Spleen (tissue), 7 donors: ENCODE data around the gene SV2B.

Experiments
- POLR2A ChIP-seq, 3 donors: fragments of 450-650 bp; IDR thresholded peaks; one replicate each; pipeline ENCODE4 v1.5.1; 2017; ENCODE audit warnings: antibody characterized with exemption in 3 of 3, mild to moderate bottlenecking in 1 of 3
- TF ChIP-seq, protein P1 (sequence below), 11 experiments: fragments of 200-600 bp in 7 of 11; fragments of 450-650 bp in 4 of 11; sonication (generic) in 4 of 11; IDR thresholded peaks in 8 of 11; conservative IDR thresholded peaks in 3 of 11; 1 replicate in 7 of 11; 2 replicates in 4 of 11; pipeline versions ENCODE4 v1.4.0 to v1.8.0; 2016 to 2021; ENCODE audit warnings: antibody characterized with exemption in 11 of 11, inconsistent platforms in 4 of 11, mild to moderate bottlenecking in 1 of 11
- donor health status: DM: no; HTN: no; CAD: no; lungs with moderate emphysema.
- donor health status: DM: no; HTN: no; CAD: no.
- donor health status: DM: no; HTN: no; CAD: no.

DNA sequence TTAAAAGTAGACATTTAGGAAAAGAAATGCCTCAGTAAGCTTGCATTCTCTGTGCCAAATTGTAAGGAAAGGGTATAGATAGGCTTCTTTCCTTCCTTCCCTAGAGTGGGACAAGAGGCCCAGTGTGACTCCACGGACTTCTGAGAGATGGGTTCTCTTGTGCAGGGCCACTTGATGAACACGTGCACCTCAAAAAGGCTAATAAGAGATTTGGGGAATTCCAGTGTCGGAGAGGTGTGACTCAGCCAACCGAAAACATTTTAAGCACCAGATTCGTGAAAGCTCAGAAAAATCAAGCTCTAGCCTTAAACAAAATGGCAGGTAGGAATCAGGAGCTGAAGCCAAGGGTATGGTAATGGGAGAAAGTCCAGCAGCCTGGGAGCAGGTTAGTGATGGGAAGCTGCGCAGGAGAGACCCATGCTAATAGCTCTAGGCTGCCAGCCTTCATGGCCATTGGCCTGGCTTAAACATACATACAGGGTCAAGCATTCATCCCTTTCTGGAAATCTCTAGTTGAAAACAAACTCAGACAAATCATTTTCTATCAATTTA is 56.2 kb downstream of the SV2B start:
- TF ChIP-seq POLR2A (IDR thresholded peaks at IDR 0.05), result no peak
- TF ChIP-seq, protein P1, sequence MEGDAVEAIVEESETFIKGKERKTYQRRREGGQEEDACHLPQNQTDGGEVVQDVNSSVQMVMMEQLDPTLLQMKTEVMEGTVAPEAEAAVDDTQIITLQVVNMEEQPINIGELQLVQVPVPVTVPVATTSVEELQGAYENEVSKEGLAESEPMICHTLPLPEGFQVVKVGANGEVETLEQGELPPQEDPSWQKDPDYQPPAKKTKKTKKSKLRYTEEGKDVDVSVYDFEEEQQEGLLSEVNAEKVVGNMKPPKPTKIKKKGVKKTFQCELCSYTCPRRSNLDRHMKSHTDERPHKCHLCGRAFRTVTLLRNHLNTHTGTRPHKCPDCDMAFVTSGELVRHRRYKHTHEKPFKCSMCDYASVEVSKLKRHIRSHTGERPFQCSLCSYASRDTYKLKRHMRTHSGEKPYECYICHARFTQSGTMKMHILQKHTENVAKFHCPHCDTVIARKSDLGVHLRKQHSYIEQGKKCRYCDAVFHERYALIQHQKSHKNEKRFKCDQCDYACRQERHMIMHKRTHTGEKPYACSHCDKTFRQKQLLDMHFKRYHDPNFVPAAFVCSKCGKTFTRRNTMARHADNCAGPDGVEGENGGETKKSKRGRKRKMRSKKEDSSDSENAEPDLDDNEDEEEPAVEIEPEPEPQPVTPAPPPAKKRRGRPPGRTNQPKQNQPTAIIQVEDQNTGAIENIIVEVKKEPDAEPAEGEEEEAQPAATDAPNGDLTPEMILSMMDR (IDR thresholded peaks at IDR 0.05 in 8 of 11, conservative IDR thresholded peaks at IDR 0.05 in 3 of 11), result no peak
